IMR-90 (cell line): ENCODE measurements around the gene FNDC10. TPM values are rescaled to one million over a fixed set of nuclear protein-coding genes. Genes with fewer than 3 reads are reported as not detected.

ENCODE experiments used
- ATAC-seq: fragments of 200-7000 bp; cut with Tn5 transposase; 2 replicates; pipeline ENCODE4 v1.9.1; 2020; ENCODE audit warnings: low read depth, mild to moderate bottlenecking, moderate library complexity
- BruUV-seq: library from RNA; stranded (reverse); fragments of 400-500 nt; replicated peaks from 2 replicates; lab custom pipeline; 2021; lab: Mats Ljungman, UMichigan
- CTCF ChIA-PET: fragments of 300-600 bp; formaldehyde crosslinking; extraction: SDS; loops from one replicate; lab custom pipeline; 2021; ENCODE audit warnings: antibody characterized with exemption; lab: Yijun Ruan, JAX
- POLR2A ChIA-PET: fragments of 300-600 bp; sonication (Branson Sonifier 250); formaldehyde crosslinking; loops from one replicate; lab custom pipeline; 2022; ENCODE audit warnings: antibody characterized with exemption; ENCODE audit not compliant: unreplicated experiment; lab: Charles Lee
- DNase-seq: peaks from one replicate; pipeline ENCODE4 v3.0.0; 2013
- H2AFZ ChIP-seq: replicated peaks from 2 replicates; pipeline ENCODE3; 2013; ENCODE audit warnings: low read length, mild to moderate bottlenecking; ENCODE audit not compliant: poor library complexity
- H2AK5ac ChIP-seq: 2 replicates; pipeline ENCODE4 v1.6.1; 2013; ENCODE audit warnings: low read depth, low read length, inconsistent platforms
- H2AK9ac ChIP-seq: replicated peaks from 2 replicates; pipeline ENCODE3; 2013; ENCODE audit warnings: mild to moderate bottlenecking, low read depth, low read length, moderate library complexity; ENCODE audit not compliant: poor library complexity
- H2BK120ac ChIP-seq: 2 replicates; pipeline ENCODE4 v1.6.1; 2013; ENCODE audit warnings: low read depth, low read length, inconsistent platforms
- H2BK15ac ChIP-seq: 3 replicates; pipeline ENCODE4 v1.6.1; 2013; ENCODE audit warnings: low read depth, low read length, inconsistent platforms
- H2BK20ac ChIP-seq: 2 replicates; pipeline ENCODE4 v1.6.1; 2013; ENCODE audit warnings: low read depth, mild to moderate bottlenecking, inconsistent platforms, low read length, moderate library complexity
- H2BK5ac ChIP-seq: 2 replicates; pipeline ENCODE4 v1.6.1; 2013; ENCODE audit warnings: mild to moderate bottlenecking, low read depth, low read length, inconsistent platforms; ENCODE audit not compliant: poor library complexity, severe bottlenecking
- H3K14ac ChIP-seq: replicated peaks from 2 replicates; pipeline ENCODE4 v1.6.1; 2013; ENCODE audit warnings: low read depth, low read length, inconsistent platforms
- H3K18ac ChIP-seq: 2 replicates; pipeline ENCODE4 v1.6.1; 2013; ENCODE audit warnings: low read depth, low read length, control low read depth
- H3K23ac ChIP-seq: 2 replicates; pipeline ENCODE4 v1.6.1; 2013; ENCODE audit warnings: low read depth, low read length, inconsistent platforms
- H3K27ac ChIP-seq: 2 replicates; pipeline ENCODE4 v1.5.1; 2013; ENCODE audit warnings: mild to moderate bottlenecking, control low read depth, low read length; ENCODE audit not compliant: insufficient read depth
- H3K27me3 ChIP-seq: 2 replicates; pipeline ENCODE4 v1.6.1; 2013; ENCODE audit warnings: low read length; ENCODE audit not compliant: control insufficient read depth, insufficient read depth
- H3K36me3 ChIP-seq: 2 replicates; pipeline ENCODE4 v1.6.1; 2013; ENCODE audit warnings: low read length, mixed read lengths; ENCODE audit not compliant: control insufficient read depth, insufficient read depth
- H3K4ac ChIP-seq: 2 replicates; pipeline ENCODE4 v1.6.1; 2013; ENCODE audit warnings: low read depth, low read length, inconsistent platforms
- H3K4me1 ChIP-seq: 2 replicates; pipeline ENCODE4 v1.6.1; 2013; ENCODE audit warnings: low read length, mixed read lengths; ENCODE audit not compliant: control insufficient read depth, insufficient read depth
- H3K4me2 ChIP-seq: 2 replicates; pipeline ENCODE4 v1.6.1; 2013; ENCODE audit warnings: low read depth, mild to moderate bottlenecking, control low read depth, low read length, moderate library complexity
- H3K4me3 ChIP-seq: 2 replicates; pipeline ENCODE4 v1.5.1; 2013; ENCODE audit warnings: low read depth, mild to moderate bottlenecking, control low read depth, low read length, moderate library complexity; ENCODE audit not compliant: insufficient read depth
- H3K56ac ChIP-seq: 2 replicates; pipeline ENCODE4 v1.6.1; 2013; ENCODE audit warnings: low read length, inconsistent platforms; ENCODE audit not compliant: insufficient read depth; ENCODE audit errors: extremely low read depth
- H3K79me1 ChIP-seq, 2 experiments: 2 replicates each; pipeline ENCODE4 v1.6.1; 2013; ENCODE audit warnings: low read length in 2 of 2, inconsistent platforms in 1 of 2, low read depth in 1 of 2
- H3K9ac ChIP-seq: 2 replicates; pipeline ENCODE4 v1.6.1; 2013; ENCODE audit warnings: low read depth, low read length, control low read depth
- H3K9me1 ChIP-seq: 2 replicates; pipeline ENCODE4 v1.6.1; 2013; ENCODE audit warnings: low read length, inconsistent platforms; ENCODE audit not compliant: insufficient read depth
- H3K9me3 ChIP-seq: 2 replicates; pipeline ENCODE4 v1.6.1; 2013; ENCODE audit warnings: low read length; ENCODE audit not compliant: control insufficient read depth, insufficient read depth
- H4K20me1 ChIP-seq: 2 replicates; pipeline ENCODE4 v1.6.1; 2013; ENCODE audit warnings: low read length, inconsistent platforms; ENCODE audit not compliant: insufficient read depth
- H4K5ac ChIP-seq: 2 replicates; pipeline ENCODE4 v1.6.1; 2013; ENCODE audit warnings: mild to moderate bottlenecking, low read depth, low read length, control low read depth
- H4K8ac ChIP-seq, 2 experiments: 2 replicates each; pipeline ENCODE4 v1.6.1; 2013; ENCODE audit warnings: low read depth in 2 of 2, low read length in 2 of 2, control low read depth in 1 of 2, inconsistent platforms in 1 of 2
- H4K91ac ChIP-seq: 2 replicates; pipeline ENCODE4 v1.6.1; 2013; ENCODE audit warnings: low read depth, low read length, inconsistent platforms; ENCODE audit not compliant: insufficient read depth
- BHLHE40 ChIP-seq: fragments of 150-350 bp; IDR thresholded peaks from 2 replicates; pipeline ENCODE4 v1.6.1; 2016; ENCODE audit warnings: mild to moderate bottlenecking, low read depth, low read length
- CEBPB ChIP-seq: IDR thresholded peaks from 2 replicates; pipeline ENCODE4 v1.6.1; 2012; ENCODE audit warnings: low read depth, low read length, improper control_type of control experiment
- CHD1 ChIP-seq: IDR thresholded peaks from 2 replicates; pipeline ENCODE4 v1.6.1; 2012; ENCODE audit warnings: low read depth, low read length, improper control_type of control experiment
- CTCF ChIP-seq: conservative IDR thresholded peaks from 2 replicates; pipeline ENCODE4 v1.5.1; 2012; ENCODE audit warnings: mild to moderate bottlenecking, low read depth, low read length, improper control_type of control experiment
- ELK1 ChIP-seq: fragments of 150-350 bp; IDR thresholded peaks from 2 replicates; pipeline ENCODE4 v1.6.1; 2016; ENCODE audit warnings: low read depth, mild to moderate bottlenecking, low read length, moderate library complexity, borderline replicate concordance
- FOS ChIP-seq: fragments of 150-350 bp; IDR thresholded peaks from 2 replicates; pipeline ENCODE4 v1.6.1; 2016; ENCODE audit warnings: low read depth, low read length
- MAFK ChIP-seq: IDR thresholded peaks from 2 replicates; pipeline ENCODE4 v1.6.1; 2012; ENCODE audit warnings: low read depth, low read length, improper control_type of control experiment
- MAZ ChIP-seq: IDR thresholded peaks from 2 replicates; pipeline ENCODE4 v1.6.1; 2012; ENCODE audit warnings: low read depth, mild to moderate bottlenecking, low read length, improper control_type of control experiment, moderate library complexity, borderline replicate concordance
- MXI1 ChIP-seq: IDR thresholded peaks from 2 replicates; pipeline ENCODE4 v1.6.1; 2012; ENCODE audit warnings: low read depth, mild to moderate bottlenecking, low read length, moderate library complexity, borderline replicate concordance
- NFE2L2 ChIP-seq: fragments of 150-350 bp; IDR thresholded peaks from 2 replicates; pipeline ENCODE4 v1.6.1; 2016; ENCODE audit warnings: low read depth, mild to moderate bottlenecking, low read length
- POLR2A ChIP-seq: IDR thresholded peaks from 2 replicates; pipeline ENCODE4 v1.6.1; 2012; ENCODE audit warnings: mild to moderate bottlenecking, low read depth, low read length
- RAD21 ChIP-seq: IDR thresholded peaks from 2 replicates; pipeline ENCODE4 v1.6.1; 2012; ENCODE audit warnings: low read length, improper control_type of control experiment
- RCOR1 ChIP-seq: IDR thresholded peaks from 2 replicates; pipeline ENCODE4 v1.6.1; 2012; ENCODE audit warnings: mild to moderate bottlenecking, low read length, improper control_type of control experiment; ENCODE audit not compliant: insufficient replicate concordance
- RFX5 ChIP-seq: IDR thresholded peaks from 2 replicates; pipeline ENCODE4 v1.8.0; 2012; ENCODE audit warnings: low read depth, mild to moderate bottlenecking, low read length, moderate library complexity
- SMC3 ChIP-seq: fragments of 150-350 bp; IDR thresholded peaks from 2 replicates; pipeline ENCODE4 v1.6.1; 2016; ENCODE audit warnings: low read depth, mild to moderate bottlenecking, antibody characterized with exemption, low read length, moderate library complexity
- USF2 ChIP-seq: fragments of 150-350 bp; IDR thresholded peaks from 2 replicates; pipeline ENCODE4 v1.6.1; 2017; ENCODE audit warnings: mild to moderate bottlenecking, antibody characterized with exemption, low read length, low read depth
- WGBS, 2 experiments: methylation state at CpG; one replicate each; pipeline versions ENCODE4 v1.1.5 to v1.1.7; 2013; ENCODE audit warnings: missing lambda C conversion rate in 2 of 2; ENCODE audit not compliant: insufficient read length in 1 of 2; ENCODE audit errors: extremely low coverage in 2 of 2; 5-methylcytosine and 5-hydroxymethylcytosine counted together
- dilution Hi-C: fragments of 300-500 bp; cut with HindIII; formaldehyde crosslinking; loops from one replicate; pipeline ENCODE4 v1.14.3; 2018; ENCODE audit warnings: low sequenced_read_pairs; ENCODE audit not compliant: unreplicated experiment
- in situ Hi-C: fragments of 300-500 bp; cut with MboI; formaldehyde crosslinking; loops from 3 replicates; pipeline ENCODE4 v1.14.3; 2019; ENCODE audit warnings: low sequenced_read_pairs, inconsistent platforms, mixed read lengths
- intact Hi-C: fragments of 100-400 bp; cut with micrococcal nuclease; formaldehyde crosslinking; loops from 2 replicates; pipeline ENCODE4 v1.10.0; 2022
- polyA plus RNA-seq, 3 experiments: library from polyadenylated mRNA; depleted of rRNA; stranded (reverse); fragments of >200 nt; gene quantifications; 2 replicates each; pipeline ENCODE4 v1.2.3, GENCODE V29; 2012; ENCODE audit warnings: low replicate concordance in 1 of 3
- total RNA-seq: library from RNA; depleted of rRNA; stranded (reverse); fragments of >200 nt; gene quantifications from 2 replicates; pipeline ENCODE4 v1.2.3, GENCODE V29; 2012

FNDC10 gene
- total and polyA plus RNA-seq, 2 of the 4 experiments (the other 2 are of a cell fraction): 0.36 to 5.8 TPM

GRCh38 chr1:1631782-1632420 lies 32.0 kb upstream of the FNDC10 start, which contains the start of gene MMP23B:
Gene MMP23B (plus strand): TSS chr1:1632173. CDS start chr1:1632219, 46 bp downstream.
- DNase-seq (no peak), ATAC-seq (peak; percentile 61)
- Histone ChIP-seq H4K5ac (no peak within 1 kb of the TSS), H3K56ac (no peak within 1 kb of the TSS), H3K79me1 (no peaks in the 10 kb centered on the region), H4K8ac (peak within 1 kb of the TSS in 1 of 2 experiments; percentile 16; a peak in 1 of 4 replicates), H2AFZ (peak within 1 kb of the TSS; percentile 63), H2AK9ac (peak within 1 kb of the TSS; percentile 88), H3K18ac (no peak within 1 kb of the TSS), H3K9ac (no peak within 1 kb of the TSS), H3K4ac (no peak within 1 kb of the TSS), H3K27me3 (no peaks in the 10 kb centered on the region), H3K14ac (no peak within 1 kb of the TSS), H2BK20ac (no peak within 1 kb of the TSS), H2BK120ac (no peak within 1 kb of the TSS), H2BK5ac (no peak within 1 kb of the TSS), H4K20me1 (no peaks in the 10 kb centered on the region), H4K91ac (no peak within 1 kb of the TSS), H2BK15ac (no peak within 1 kb of the TSS), H3K4me1 (no peaks in the 10 kb centered on the region; the same call in 1 of the 2 replicates), H3K36me3 (peaks cover 22% of the 10 kb centered on the region), H3K23ac (no peak within 1 kb of the TSS), H3K4me3 (peak within 1 kb of the TSS; percentile 13; the same call in 1 of the 2 replicates), H3K27ac (no peak within 1 kb of the TSS), H2AK5ac (no peak within 1 kb of the TSS; the same call in 1 of the 2 replicates), H3K9me3 (no peaks in the 10 kb centered on the region), H3K4me2 (no peak within 1 kb of the TSS; the same call in 1 of the 2 replicates), H3K9me1 (no peaks in the 10 kb centered on the region)
- intact Hi-C loops: no loop called here
- ChIA-PET POLR2A (no interaction called here), CTCF (no interaction called here)
- 35% methylated on average over 16 of the region's 48 CpGs; no CpG with 5 or more reads in 1 of the 2 experiments for WGBS, 2 experiments
- dilution Hi-C loops: no loop called here
- BruUV-seq: no TSS peak
- TF ChIP-seq MAZ (no peak), SMC3 (no peak), MXI1 (no peak), FOS (no peak), ELK1 (no peak), MAFK (no peak), RFX5 (no peak), RAD21 (no peak), NFE2L2 (no peak), USF2 (no peak), POLR2A (no peak), CHD1 (no peak), CTCF (no peak), RCOR1 (no peak), CEBPB (no peak), BHLHE40 (no peak)
- in situ Hi-C loops: no loop called here
